Suppressor macrophage treated with lipopolysaccharide for 1 hour (primary cell): ENCODE data around the gene FAM89B.

ENCODE experiments used
- DNase-seq, 3 donors: peaks; one replicate each; pipeline ENCODE4 v3.0.0-alpha.2; 2020 to 2022

FAM89B gene

DNA sequence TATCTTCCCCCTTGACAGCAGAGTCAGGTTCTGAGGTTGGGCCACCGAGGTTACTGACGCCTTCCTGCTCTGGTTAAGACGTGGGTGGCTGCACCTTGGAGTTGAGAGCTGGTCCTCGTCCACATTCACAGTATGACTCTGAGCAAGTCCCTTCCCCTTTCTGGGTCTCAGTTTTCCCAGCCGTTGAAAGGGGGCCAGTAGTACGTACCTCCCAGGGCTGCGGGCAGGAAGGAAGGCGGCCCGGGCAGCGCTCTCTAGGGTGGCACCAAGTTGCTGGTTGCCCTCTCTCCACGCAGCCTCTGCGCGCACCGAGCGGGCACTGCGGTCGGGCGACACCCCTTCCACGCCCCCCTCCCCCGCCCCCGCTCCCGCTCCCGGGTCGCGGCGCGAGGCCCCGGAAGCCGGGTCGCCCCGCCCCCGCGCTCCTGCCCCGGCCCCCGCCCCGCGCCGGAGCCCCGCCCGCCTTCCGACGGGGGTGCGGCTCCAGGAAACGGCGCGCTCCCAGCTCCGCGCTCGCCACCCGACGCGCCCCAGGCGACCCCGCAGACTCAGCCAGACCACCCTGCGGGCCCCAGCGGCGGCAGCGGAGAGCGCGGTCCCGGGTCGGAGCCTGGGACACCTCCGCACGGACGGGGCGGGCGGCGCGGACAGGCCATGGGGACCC is 3.4 kb downstream of the FAM89B start, which contains the start of gene EHBP1L1:
TSS of gene EHBP1L1 (plus strand) at position 486 of the 664 bp plus-strand sequence. CDS start 250 bp downstream, outside the sequence.
- peak; percentile 83 to 95 (median 85) for DNase-seq

DNA sequence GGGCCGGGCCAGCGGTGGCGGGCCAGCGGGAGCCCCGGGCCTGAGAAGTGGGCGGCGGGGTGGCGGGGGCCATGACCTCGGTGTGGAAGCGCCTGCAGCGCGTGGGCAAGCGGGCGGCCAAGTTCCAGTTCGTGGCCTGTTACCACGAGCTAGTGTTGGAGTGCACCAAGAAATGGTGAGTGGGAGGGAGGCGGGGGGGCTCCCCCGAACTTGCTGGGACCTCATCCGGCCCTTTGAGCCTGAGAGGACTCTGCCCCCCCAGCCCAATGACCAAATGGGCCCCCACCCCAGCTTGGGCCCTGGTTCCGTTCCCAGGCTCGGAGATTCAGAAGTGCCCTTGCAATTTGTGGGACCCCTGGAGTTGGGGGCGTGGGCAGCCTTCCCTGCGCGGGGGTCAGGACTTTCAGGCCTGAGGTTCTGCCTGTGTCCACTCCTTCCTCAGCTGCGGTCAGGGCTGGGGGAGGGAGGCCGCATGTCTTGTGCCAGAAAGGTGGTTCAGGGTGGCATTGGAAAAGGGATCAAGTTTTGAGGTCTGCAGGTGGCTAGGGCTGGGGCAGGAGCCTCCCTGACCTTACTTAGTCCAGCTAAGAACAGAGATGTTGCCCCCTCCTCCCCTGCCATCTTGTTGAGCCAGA is 4.0 kb downstream of the FAM89B start:
- peak; percentile 62 to 74 (median 65) for DNase-seq

- DNase-seq: peak; percentile 96 to 98 (median 97)
Measured at GRCh38 chr11:65576867-65577755, 4.8 kb downstream of the FAM89B start.

DNA sequence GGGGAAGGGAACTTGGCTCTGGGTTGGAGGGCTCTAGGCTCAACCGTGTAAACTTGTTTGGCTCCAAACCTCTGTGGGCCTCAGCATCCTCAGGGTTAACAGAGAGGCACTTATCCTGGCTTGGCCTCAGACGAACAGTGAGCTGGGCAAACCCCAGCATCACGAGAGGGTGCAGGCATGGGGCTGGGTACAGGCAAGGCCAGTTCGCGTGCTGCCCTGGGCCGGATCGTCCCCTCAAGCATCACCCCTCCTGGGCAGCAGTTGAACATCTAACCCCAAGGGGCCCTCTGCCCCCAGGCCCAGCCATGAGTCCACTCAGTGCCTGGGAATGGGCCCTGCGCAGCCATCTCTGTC is 5.4 kb downstream of the FAM89B start:
- no peak for DNase-seq

DNA sequence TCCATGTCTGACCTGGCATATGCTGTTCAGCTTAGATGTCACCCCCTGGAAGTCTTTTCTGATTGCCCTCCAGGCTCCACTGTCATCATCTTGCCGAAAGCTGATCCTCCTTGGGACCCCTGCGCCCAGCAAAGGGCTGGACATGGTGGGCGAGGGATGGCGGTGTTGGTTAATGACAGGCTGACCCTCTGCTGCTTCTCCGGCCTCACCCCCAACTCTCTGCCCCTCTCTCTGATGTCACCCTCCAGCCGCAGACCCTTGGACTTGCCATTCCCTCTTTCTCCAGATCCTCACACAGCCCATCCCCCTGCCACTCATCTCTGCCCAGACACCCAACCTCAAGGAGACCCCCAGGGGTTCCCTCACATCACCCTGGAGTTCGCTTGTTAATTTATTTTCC is 5.8 kb downstream of the FAM89B start:
- no peak for DNase-seq

DNA sequence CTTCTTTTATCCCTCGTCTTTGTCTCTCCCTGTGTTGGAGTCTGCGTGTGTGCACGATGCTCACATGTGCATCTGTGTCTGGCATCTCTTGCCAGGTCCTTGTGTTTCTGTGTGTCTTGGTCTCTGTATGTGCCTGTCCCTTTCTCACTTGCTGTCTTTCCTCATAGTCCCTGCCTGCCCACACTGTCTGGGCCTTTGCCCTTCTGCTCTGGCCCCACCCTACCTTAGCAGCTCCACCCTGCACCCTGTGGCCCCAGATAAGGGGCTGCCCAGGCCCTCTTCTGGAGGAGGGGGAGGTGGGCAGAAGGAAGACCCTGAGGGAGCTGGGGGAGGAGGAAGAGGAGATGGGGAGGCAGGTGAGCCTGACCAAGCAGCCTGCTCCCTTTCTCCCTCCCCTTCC is 6.3 kb downstream of the FAM89B start:
- DNase-seq: no peak

GRCh38 chr11:65579291-65579690 is 7.0 kb downstream of the FAM89B start:
- no peak for DNase-seq

GRCh38 chr11:65580031-65580692 is 7.8 kb downstream of the FAM89B start:
- DNase-seq: no peak

GRCh38 chr11:65580756-65581155 is 8.4 kb downstream of the FAM89B start:
- DNase-seq: no peak

GRCh38 chr11:65581928-65582327 is 9.6 kb downstream of the FAM89B start:
- no peak for DNase-seq

GRCh38 chr11:65583589-65583988 is 11.3 kb downstream of the FAM89B start:
- DNase-seq: no peak

DNA sequence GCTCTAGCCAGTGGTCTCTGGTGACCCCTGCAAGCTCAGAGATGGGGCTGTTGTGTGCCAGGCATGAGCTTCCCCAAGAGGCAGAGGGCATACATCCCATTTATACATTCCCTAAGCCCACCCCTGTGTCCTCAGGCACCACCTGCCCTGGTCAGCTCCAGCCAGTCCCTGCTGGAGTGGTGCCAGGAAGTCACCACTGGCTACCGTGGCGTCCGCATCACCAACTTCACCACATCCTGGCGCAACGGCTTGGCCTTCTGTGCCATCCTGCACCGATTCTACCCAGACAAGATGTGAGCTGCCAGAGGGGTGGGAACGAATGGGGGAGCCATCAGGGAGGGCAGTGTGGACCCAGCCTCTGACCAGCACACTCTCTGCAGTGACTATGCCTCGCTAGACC is 11.8 kb downstream of the FAM89B start:
- DNase-seq: no peak

DNA sequence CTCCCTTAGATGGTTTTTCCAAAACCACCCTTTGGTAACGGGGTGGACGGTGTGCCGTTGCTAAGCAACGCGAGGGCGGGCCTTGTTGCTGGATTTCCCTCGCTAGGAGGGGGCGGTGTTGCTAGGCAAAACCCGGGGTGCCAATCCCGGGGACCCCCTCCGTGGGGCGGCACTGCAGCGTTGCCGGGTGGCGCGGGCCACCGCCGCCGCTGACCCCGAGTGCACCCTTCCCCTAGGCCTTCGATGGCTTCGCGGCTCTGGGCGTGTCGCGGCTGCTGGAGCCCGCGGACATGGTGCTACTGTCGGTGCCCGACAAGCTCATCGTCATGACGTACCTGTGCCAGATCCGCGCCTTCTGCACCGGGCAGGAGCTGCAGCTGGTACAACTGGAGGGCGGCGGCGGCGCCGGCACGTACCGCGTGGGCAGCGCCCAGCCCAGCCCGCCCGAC is 12.4 kb downstream of the FAM89B start:
- DNase-seq: no peak

GRCh38 chr11:65585396-65586246 is 13.3 kb downstream of the FAM89B start:
- no peak for DNase-seq

DNA sequence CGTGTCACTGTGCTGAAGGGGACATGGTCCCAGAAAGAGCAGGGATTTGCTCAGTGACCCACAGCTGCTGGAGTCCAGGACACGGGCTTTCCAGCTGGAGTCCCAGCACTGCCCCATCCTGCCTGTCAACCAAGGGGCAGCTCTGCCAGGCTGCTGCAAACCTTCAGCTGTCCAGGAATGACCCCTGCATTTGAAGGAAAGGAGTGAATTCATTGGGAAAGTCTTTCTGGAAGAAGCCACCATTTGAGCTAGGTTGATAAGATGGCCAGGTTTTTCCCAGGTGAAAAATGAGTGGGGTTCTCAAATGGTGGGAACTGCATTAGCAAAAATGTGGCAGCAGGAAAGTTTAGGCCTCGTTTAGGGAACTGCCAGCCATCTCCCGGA is 13.9 kb downstream of the FAM89B start:
- no peak for DNase-seq

DNA sequence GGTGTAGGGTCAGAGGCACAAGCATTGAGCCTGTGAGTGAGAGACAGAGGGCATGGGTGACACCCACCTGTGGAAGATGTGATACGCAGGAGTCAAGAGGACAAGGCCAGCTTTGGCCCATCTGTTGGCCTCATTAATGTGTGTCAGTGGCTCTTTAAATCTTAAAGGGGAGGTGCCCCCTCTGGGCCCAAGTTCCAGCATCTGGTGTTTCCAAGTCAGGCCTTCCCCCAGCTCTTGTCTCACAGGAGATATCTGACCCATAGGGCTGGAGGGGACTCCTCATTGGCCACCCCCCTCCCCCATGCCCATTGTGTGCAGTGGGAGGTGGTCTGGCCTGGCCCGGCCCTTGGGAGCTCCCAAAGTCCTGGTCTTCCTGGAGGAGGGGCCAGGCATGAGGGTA is 14.3 kb downstream of the FAM89B start:
- peak in 2 of 3 donors; percentile 49 to 50 for DNase-seq

DNA sequence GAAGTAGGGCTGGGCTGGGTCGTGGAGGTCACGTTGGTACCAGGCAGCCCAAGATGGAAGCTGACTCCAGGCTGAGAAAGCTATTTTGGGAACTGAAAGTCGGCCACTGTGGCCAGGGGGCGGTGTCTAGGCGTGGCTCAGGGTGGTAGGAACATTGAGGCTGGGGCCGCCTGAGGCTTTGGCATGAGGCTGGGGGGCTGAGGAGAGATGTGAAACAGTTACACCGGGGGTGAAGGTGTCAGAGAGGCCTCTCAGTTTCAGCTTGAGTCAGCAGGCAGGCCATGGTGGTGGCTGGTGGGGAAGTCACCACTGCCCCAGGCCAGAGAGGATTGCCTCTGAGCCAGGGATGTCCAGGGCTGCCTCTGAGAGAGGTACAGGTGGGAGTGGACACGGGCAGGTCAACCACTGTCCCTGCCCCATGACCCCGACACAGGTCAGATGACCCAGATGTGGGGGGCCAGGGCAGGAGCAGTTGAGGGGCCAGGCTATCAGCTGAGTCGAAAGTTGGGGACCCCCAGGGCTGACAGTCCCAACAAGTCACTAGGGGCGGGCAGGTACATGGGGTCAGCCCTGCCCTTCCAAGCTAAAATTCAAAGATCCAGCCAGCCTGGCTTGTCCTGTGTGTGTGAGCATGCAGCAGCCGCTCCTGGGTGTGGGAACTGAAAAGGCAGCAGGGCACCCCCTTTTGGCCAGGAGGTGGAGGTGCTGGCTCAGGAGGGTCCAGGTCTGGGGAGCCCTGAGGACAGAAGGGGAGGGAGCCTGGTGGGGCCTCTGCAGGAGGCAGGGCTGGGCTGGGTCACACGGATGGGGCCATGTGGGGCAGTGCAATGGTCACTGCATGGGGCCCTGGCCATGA is 16.1 kb downstream of the FAM89B start:
- peak; percentile 75 to 80 (median 75) for DNase-seq

GRCh38 chr11:65589444-65590239 is 17.3 kb downstream of the FAM89B start:
- DNase-seq: no peak

- no peak for DNase-seq
Measured at GRCh38 chr11:65590240-65590738, 18.0 kb downstream of the FAM89B start.
